GM08714 (cell line): Measurements from ENCODE around the gene TMC3.
"Not testable (repeated sequence)": the region's sequence is repeated elsewhere in the genome, so short reads cannot be mapped to it uniquely, and the experiment has no call there.

Experiments
- H3K4me3 ChIP-seq: fragments of 200-500 bp; sonication (Bioruptor generic); 2 replicates; pipeline ENCODE4 v1.5.1; 2014; ENCODE audit warnings: mild to moderate bottlenecking, low read length, inconsistent platforms
- ZNF274 ChIP-seq: IDR thresholded peaks from 2 replicates; pipeline ENCODE4 v1.6.1; 2012; ENCODE audit warnings: mild to moderate bottlenecking, low read depth, low read length

The TMC3 gene

DNA sequence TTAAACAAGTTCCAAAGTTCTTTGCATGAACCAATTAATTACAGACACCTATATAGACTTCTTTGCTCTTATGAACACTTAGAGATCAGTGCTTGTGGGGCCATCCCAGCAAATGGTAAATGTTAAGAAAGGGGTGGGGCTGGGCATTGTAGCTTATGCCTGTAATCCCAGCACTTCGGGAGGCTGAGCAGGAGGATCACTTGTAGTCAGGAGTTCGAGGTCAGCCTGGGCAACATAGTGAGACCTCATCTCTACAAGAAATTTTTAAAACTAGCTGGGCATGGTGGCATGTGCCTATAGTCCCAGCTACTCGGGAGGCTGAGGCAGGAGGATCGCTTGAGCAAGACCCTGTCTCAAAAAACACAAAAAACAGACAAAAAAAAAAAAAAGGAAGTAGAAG is 30.6 kb downstream of the TMC3 start:
- TF ChIP-seq ZNF274, result no peak
- H3K4me3 ChIP-seq, result no peak overlapping the region

DNA sequence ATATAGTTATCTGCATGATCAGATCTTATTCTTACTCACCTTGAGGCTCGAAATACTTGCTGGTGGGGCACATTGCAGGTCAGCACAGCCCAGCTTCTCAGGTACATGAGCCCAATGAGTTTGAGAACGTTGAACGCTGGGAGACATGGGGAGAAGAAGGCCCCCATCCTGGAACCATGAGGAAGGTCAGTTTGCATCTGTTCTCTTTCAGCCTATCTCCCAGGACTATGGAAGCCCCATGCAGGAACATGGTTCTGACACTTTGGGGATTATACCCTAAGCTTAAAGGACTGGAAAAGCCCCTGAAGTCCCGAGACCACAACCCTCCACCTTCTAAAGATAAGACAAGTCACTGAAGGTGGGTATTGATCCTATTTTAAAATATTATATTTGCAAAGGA is 32.7 kb downstream of the TMC3 start:
- TF ChIP-seq ZNF274, result no peak
- no peak overlapping the region for H3K4me3 ChIP-seq

DNA sequence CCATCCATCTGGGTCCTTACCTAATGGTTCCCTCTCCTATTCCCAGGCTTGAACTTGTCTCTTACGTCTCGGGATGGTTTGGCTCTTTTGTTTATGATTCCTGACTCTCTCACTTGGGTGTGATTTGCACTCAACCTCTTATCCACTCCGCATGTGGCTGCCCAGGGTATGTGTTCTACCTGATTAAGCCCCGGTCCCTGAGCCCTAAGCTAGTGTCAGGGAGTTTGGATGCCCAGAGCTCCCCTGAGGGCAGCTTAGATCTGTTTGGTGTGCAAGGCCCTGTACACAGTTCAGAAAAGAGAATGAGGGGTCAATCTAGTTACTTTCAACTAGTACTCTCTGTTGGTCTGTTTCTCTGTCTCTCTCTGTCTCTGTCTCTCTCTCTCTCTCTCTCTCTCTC is 34.2 kb downstream of the TMC3 start:
- TF ChIP-seq ZNF274, result no peak
- H3K4me3 ChIP-seq, result no peak overlapping the region

- no peak overlapping the region for H3K4me3 ChIP-seq
- no peak for TF ChIP-seq ZNF274
Observed at GRCh38 chr15:81339321-81339720, 34.7 kb downstream of the TMC3 start.

DNA sequence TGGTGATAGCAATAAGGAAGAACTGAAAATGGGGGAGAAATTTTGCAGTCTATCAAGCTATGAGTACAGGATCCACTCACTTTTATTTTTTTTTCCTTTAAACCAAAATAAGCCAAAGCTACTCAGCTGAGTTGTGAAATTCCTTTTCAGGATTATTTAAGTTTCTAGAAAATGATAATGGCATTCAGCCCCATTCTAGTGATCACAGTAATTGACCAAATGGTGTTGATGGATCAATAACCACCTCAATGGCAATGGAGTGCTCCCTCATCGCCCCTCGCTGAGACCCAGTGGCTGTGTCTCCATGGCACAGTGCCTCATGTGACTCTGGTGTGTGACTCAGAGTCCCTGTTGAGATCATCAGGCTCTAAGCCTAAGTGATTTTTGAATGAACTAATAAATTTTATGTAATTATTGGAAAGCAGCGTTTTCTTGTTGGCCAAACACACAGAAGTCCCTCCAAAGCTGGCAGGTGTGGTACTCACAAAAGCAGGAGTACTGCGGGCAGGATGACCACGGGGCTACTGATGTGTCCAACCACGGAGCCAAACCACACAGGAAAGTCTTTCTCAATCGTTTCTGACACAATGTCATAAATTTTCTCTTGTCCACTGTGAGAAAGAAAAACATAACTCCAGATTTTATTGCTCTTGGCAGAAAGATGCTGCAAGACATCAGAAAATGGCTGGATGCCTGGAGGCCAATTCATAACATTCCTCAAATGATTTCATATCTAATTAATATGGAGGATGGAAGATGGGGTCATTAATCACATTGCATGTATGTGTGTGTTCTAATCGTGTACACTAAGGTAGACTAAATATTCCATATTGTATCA is 35.6 kb downstream of the TMC3 start:
- no peak overlapping the region for H3K4me3 ChIP-seq
- no peak for TF ChIP-seq ZNF274

- TF ChIP-seq ZNF274, result no peak
- H3K4me3 ChIP-seq, result no peak overlapping the region
Observed at GRCh38 chr15:81337713-81338157, 36.3 kb downstream of the TMC3 start.

DNA sequence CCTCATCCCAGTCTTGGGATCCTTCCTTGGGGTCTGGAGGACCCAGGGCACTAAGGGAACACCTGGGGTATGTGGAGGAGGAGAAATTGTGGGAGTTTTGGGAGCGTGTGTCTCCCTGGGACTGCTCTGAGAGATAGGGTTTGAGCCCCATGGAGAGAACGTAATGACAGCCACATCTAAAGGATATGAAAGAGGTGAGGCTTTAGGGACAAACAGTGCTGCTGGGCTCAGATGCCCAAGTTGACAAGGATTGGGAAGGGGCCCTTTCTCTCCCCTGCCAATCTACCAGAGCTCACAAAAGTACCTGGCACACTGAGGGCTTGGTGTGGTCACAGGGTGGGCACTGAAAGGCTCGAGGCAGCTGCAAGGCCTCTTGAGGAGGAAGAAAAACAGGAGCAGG is 36.8 kb downstream of the TMC3 start:
- H3K4me3 ChIP-seq, result no peak overlapping the region
- no peak for TF ChIP-seq ZNF274

DNA sequence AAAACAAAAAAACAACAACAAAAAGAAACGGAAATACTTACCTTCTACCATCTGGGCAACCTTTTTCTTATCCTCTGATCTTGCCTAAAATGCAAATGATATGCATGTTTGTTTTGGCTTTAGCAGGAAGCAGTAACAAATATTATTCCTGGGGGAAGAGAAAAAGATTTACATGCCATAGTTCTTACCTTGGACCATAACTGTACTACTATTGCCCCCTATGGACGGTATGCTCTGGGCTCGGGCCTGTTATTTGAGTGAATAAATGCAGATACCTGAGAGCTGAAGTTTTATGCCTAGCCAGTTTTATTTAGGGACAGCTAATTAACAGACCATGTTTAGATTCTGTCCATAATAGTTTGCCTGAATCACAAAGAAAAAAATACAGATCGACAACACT is 37.4 kb downstream of the TMC3 start:
- no peak for TF ChIP-seq ZNF274
- no peak overlapping the region for H3K4me3 ChIP-seq

- no peak for TF ChIP-seq ZNF274
- no peak overlapping the region for H3K4me3 ChIP-seq
Observed at GRCh38 chr15:81335631-81336030, 38.4 kb downstream of the TMC3 start.

GRCh38 chr15:81334768-81335435 is 39.1 kb downstream of the TMC3 start:
- no peak for TF ChIP-seq ZNF274
- H3K4me3 ChIP-seq, result no peak overlapping the region

DNA sequence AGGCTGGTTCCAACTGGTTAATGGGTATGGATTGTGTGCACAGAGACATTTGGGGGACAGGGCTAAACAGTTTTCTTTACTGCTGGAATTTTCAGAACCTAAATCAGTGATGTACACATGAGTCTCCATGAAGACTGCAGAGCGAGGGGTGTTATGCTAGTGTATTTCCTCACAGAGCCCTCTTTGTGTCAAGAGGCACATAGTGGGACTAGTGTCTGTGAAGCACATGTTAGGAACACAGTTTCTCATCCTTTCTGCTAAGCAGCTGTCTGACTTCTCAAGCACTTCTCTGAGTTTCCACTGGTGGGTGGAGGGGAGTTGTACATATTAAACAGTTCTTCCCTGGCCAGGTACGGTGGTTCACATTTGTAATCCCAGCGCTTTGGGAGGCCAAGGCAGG is 40.6 kb downstream of the TMC3 start:
- no peak for TF ChIP-seq ZNF274
- no peak overlapping the region for H3K4me3 ChIP-seq

DNA sequence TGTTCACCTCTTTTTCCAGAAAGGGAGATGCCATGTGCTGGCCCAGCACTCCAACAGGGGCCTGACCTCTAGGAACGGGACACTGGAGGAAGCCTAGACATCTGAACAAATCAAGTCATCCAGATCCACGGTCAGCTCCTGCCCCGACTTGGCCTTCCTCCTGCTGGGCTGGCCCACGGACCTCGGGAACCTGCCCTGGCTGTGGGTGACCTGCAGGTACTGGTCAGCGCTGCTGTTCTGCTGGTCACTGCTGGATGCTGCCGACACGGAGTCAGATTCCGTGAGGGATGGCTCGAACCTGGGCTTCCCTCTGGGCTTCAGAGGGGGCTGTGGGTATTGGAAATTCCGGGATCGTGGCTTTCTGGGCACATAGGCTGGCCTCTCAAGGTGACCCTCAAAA is 41.7 kb downstream of the TMC3 start:
- no peak overlapping the region for H3K4me3 ChIP-seq
- no peak for TF ChIP-seq ZNF274

DNA sequence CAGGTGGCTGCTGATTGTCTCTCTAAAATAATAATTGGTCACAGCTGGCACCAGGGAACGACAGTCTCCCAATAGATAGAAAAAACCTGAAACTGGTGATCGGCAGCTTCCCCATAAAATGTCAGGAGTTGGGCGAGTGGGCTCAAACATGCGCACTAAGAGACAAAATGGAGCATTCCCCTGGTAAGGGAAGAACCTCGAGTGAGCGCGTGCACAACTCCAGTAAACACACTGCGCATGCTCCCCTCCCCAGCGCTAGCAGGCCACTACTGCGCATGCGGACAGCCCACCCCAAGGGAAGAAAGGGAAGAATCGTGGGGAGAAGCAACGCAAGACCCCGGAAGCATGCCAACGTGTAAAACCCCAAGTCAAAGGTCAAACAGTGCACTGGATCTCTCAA is 42.4 kb downstream of the TMC3 start:
- TF ChIP-seq ZNF274, result no peak
- no peak overlapping the region for H3K4me3 ChIP-seq

DNA sequence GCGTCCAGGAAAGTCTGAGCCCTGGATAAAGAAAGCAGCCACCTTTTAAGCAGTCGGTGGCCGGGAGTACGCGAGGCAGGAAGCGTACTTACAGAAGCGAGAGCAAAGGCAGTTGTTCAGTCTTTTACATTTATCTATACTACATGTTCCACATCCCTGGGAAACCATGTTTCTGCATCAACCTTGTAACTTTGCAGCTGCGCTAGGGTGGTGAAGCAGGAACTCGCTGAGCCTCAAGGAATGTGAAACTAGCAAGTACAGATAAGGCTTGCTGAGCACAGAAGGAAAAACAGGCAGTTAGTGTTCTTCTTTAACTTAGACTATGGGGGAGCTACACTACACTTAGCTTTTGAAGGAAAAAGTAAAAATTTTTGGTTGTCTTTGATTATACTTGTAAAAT is 42.9 kb downstream of the TMC3 start:
- not testable (repeated sequence) for H3K4me3 ChIP-seq

DNA sequence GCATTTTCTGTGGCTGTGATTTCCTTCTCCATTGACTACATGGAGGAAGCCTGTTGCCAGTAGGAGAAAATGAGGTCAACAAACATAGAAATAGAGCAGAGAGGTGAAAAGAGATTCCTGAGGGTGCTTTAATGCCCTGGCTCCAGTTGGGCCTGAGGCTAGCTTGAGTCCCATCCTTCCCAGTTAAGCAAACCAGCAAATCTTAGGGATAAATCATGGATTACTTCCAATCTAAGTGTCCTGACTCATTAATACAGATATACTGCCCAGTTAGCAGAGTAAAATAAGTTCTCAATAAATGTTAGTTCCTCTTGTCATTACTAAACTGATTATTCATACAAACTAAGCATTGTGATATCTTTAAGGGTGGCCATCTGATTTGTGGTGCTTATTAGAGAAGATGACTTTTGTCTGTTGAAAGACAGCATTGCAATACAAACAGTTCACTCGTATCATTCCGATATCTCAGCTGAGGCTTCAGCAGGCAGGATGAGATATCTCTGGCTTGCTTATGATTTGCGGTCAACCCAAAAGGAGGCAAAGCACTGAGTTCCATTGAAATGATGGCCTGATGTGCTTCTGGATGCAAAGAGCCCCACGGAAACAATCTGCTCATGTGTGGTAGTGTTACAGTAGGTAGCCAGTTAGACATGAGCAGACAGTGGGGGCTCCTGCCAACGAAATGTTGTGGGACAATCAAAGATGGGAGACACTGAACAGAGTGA is 43.5 kb downstream of the TMC3 start:
- TF ChIP-seq ZNF274, result no peak
- no peak overlapping the region for H3K4me3 ChIP-seq

GRCh38 chr15:81329446-81329845 is 44.6 kb downstream of the TMC3 start:
- TF ChIP-seq ZNF274, result no peak
- H3K4me3 ChIP-seq, result no peak overlapping the region
